ENCODE data around the gene GNG2. TPM values are rescaled to one million over a fixed set of nuclear protein-coding genes. Genes with fewer than 3 reads are reported as not detected.

The GNG2 gene
- total and polyA plus RNA-seq, 2 donors (not counting 1 experiment from before 2014, with no cell fraction given) = 21.1 to 21.5 TPM

DNA sequence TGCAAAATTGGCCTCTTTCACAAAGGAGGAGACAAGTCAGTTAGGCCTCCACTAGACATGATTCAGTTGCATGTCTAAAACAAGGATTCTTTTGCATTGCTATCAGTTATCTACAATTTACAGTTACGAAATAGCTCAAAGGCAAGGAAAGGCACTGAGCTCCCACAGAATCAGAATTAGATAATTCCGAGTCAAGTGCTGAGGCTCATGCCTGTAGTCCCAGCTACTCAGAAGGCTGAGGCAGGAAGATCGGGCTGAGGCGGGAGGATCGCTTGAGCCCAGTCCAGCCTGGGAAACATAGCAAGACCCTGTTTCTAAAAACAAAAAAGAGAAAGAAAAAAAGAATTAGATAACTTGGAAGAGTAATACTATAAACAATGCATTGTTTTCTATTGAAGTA, 116.7 kb downstream of the GNG2 start:
- Histone ChIP-seq H3K4me3 (replicated peaks in 1 of 4; ENCODE audit: control extremely low read depth in 1 of 4, insufficient read depth in 1 of 4, low read depth in 3 of 4, low read length in 4 of 4) (no peak overlapping the region), H3K9me3 (ENCODE audit: control insufficient read depth, insufficient read depth, low read depth, low read length) (no peaks in the 10 kb centered on the region), H2AFZ (ENCODE audit: low read length) (no peak overlapping the region), H3K79me2 (ENCODE audit: control insufficient read depth, insufficient read depth, low read length) (no peaks in the 10 kb centered on the region), H3K27me3 (ENCODE audit: control insufficient read depth, insufficient read depth, low read length) (peaks cover 2% of the 10 kb centered on the region), H3K9ac (ENCODE audit: insufficient read depth, low read length) (no peak overlapping the region), H4K20me1 (ENCODE audit: control insufficient read depth, extremely low read depth, insufficient read depth, low read length) (no peaks in the 10 kb centered on the region), H3K27ac (ENCODE audit: insufficient read depth, low read length) (no peak overlapping the region), H3K4me2 (ENCODE audit: extremely low read depth, insufficient read depth, low read length) (no peak overlapping the region), H3K4me1 (ENCODE audit: control insufficient read depth, extremely low read depth, insufficient read depth, low read length) (no peaks in the 10 kb centered on the region), H3K36me3 (ENCODE audit: control insufficient read depth, insufficient read depth, low read length) (no peaks in the 10 kb centered on the region)
- DNase-seq (ENCODE audit: low read depth in 2 of 2) = no peak
- TF ChIP-seq EZH2 (IDR thresholded peaks at IDR 0.05; ENCODE audit: low read length, missing control alignments) = no peak
- TF ChIP-seq, protein P1, sequence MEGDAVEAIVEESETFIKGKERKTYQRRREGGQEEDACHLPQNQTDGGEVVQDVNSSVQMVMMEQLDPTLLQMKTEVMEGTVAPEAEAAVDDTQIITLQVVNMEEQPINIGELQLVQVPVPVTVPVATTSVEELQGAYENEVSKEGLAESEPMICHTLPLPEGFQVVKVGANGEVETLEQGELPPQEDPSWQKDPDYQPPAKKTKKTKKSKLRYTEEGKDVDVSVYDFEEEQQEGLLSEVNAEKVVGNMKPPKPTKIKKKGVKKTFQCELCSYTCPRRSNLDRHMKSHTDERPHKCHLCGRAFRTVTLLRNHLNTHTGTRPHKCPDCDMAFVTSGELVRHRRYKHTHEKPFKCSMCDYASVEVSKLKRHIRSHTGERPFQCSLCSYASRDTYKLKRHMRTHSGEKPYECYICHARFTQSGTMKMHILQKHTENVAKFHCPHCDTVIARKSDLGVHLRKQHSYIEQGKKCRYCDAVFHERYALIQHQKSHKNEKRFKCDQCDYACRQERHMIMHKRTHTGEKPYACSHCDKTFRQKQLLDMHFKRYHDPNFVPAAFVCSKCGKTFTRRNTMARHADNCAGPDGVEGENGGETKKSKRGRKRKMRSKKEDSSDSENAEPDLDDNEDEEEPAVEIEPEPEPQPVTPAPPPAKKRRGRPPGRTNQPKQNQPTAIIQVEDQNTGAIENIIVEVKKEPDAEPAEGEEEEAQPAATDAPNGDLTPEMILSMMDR (conservative IDR thresholded peaks at IDR 0.05 in 1 of 2, IDR thresholded peaks at IDR 0.05 in 1 of 2; ENCODE audit: low read depth in 1 of 2, low read length in 2 of 2) = no peak

DNA sequence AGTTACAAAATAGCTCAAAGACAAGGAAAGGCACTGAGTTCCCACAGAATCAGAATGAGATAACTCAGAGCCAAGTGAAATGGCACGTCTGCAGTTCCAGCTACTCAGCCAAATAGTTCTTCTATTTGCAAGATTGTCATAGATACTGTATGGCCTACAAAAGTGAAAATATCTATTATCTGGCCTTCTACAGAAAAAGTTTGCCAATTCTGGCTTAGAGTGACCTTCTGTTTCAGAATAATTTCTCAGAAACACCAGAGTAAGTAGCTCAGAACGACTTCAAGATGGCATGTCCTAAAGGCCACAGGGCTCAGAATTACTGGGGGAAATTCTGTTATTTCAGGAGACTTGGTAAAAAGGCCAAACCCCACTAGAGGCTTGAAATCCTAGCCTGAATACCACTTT, 118.3 kb downstream of the GNG2 start:
- no peak for TF ChIP-seq EZH2 (IDR thresholded peaks at IDR 0.05; ENCODE audit: low read length, missing control alignments)
- TF ChIP-seq, protein P1 (conservative IDR thresholded peaks at IDR 0.05 in 1 of 2, IDR thresholded peaks at IDR 0.05 in 1 of 2; ENCODE audit: low read depth in 1 of 2, low read length in 2 of 2) = no peak
- Histone ChIP-seq H3K4me2 (ENCODE audit: extremely low read depth, insufficient read depth, low read length) (no peak overlapping the region), H2AFZ (ENCODE audit: low read length) (no peak overlapping the region), H3K4me3 (replicated peaks in 1 of 4; ENCODE audit: control extremely low read depth in 1 of 4, insufficient read depth in 1 of 4, low read depth in 3 of 4, low read length in 4 of 4) (no peak overlapping the region), H3K9ac (ENCODE audit: insufficient read depth, low read length) (no peak overlapping the region), H3K79me2 (ENCODE audit: control insufficient read depth, insufficient read depth, low read length) (no peaks in the 10 kb centered on the region), H3K9me3 (ENCODE audit: control insufficient read depth, insufficient read depth, low read depth, low read length) (no peaks in the 10 kb centered on the region), H3K36me3 (ENCODE audit: control insufficient read depth, insufficient read depth, low read length) (no peaks in the 10 kb centered on the region), H3K27me3 (ENCODE audit: control insufficient read depth, insufficient read depth, low read length) (peaks cover 5% of the 10 kb centered on the region), H3K27ac (ENCODE audit: insufficient read depth, low read length) (no peak overlapping the region), H4K20me1 (ENCODE audit: control insufficient read depth, extremely low read depth, insufficient read depth, low read length) (no peaks in the 10 kb centered on the region), H3K4me1 (ENCODE audit: control insufficient read depth, extremely low read depth, insufficient read depth, low read length) (no peaks in the 10 kb centered on the region)
- no peak for DNase-seq (ENCODE audit: low read depth in 2 of 2)

DNA sequence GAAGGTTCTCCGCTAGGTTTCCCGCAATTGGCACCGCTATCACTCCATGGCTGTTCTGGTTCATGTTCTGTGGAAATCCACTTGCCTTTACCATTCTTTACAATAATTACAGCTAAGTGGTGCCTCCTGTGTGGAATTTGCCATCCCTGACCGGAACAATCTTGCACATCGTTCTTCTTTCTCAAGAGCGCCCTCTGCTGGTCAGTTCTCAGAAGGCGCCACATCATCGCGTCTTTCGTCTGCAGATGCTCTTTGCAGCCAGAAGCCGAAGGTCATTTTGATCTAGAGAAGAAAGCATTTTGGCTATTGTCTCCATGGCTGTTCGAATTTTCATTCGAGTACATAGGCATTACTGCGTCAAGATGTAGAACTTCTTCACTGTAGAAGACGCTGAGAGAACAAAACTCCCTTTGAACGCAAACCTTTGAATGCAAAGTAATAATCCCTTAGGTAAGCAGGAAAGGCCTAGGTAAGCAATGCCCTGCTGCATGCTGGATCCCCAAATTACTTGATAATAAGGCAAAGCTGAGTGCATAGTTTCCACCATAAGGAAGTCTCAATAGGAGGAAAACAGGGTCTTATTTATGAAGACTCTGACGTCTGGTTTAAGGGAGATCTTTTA, 118.8 kb downstream of the GNG2 start:
- Histone ChIP-seq H3K4me2 (ENCODE audit: extremely low read depth, insufficient read depth, low read length) (no peak overlapping the region), H3K4me1 (ENCODE audit: control insufficient read depth, extremely low read depth, insufficient read depth, low read length) (no peaks in the 10 kb centered on the region), H3K4me3 (replicated peaks in 1 of 4; ENCODE audit: control extremely low read depth in 1 of 4, insufficient read depth in 1 of 4, low read depth in 3 of 4, low read length in 4 of 4) (no peak overlapping the region), H3K9me3 (ENCODE audit: control insufficient read depth, insufficient read depth, low read depth, low read length) (no peaks in the 10 kb centered on the region), H3K9ac (ENCODE audit: insufficient read depth, low read length) (no peak overlapping the region), H3K79me2 (ENCODE audit: control insufficient read depth, insufficient read depth, low read length) (no peaks in the 10 kb centered on the region), H3K27ac (ENCODE audit: insufficient read depth, low read length) (no peak overlapping the region), H4K20me1 (ENCODE audit: control insufficient read depth, extremely low read depth, insufficient read depth, low read length) (no peaks in the 10 kb centered on the region), H3K36me3 (ENCODE audit: control insufficient read depth, insufficient read depth, low read length) (no peaks in the 10 kb centered on the region), H3K27me3 (ENCODE audit: control insufficient read depth, insufficient read depth, low read length) (peaks cover 5% of the 10 kb centered on the region), H2AFZ (ENCODE audit: low read length) (no peak overlapping the region)
- DNase-seq (ENCODE audit: low read depth in 2 of 2) = peak; percentile 59 to 85
- no peak for TF ChIP-seq EZH2 (IDR thresholded peaks at IDR 0.05; ENCODE audit: low read length, missing control alignments)
- TF ChIP-seq, protein P1 (conservative IDR thresholded peaks at IDR 0.05 in 1 of 2, IDR thresholded peaks at IDR 0.05 in 1 of 2; ENCODE audit: low read depth in 1 of 2, low read length in 2 of 2) = peak; percentile 93
